Measurements from ENCODE around the gene TARM1. TPM values are rescaled to one million over a fixed set of nuclear protein-coding genes. Genes with fewer than 3 reads are reported as not detected.
"Not testable (repeated sequence)": the region's sequence is repeated elsewhere in the genome, so short reads cannot be mapped to it uniquely, and the experiment has no call there.

The TARM1 gene
- total and polyA plus RNA-seq, 2 donors (not counting 1 experiment from before 2014, with no cell fraction given): not detected

GRCh38 chr19:54036542-54036941 lies 44.6 kb downstream of the TARM1 start:
- H3K9me3 Mint-ChIP-seq (ENCODE audit: insufficient read depth); DNase-seq; H3K27me3 ChIP-seq (replicated peaks in 1 of 4; ENCODE audit: control extremely low read depth in 1 of 4, control insufficient read depth in 3 of 4, insufficient read depth in 4 of 4, low read length in 3 of 4); H3K9ac ChIP-seq (ENCODE audit: low read length); H3K4me2 ChIP-seq (replicated peaks; ENCODE audit: low read depth, low read length, poor library complexity, severe bottlenecking); H3K27me3 Mint-ChIP-seq; H2AFZ ChIP-seq (ENCODE audit: insufficient read depth, low read depth, low read length, poor library complexity, severe bottlenecking); H3K79me2 ChIP-seq (ENCODE audit: control insufficient read depth, insufficient read depth, low read length); H3K27ac ChIP-seq (ENCODE audit: low read length in 2 of 2); H3K4me1 Mint-ChIP-seq; H3K4me3 Mint-ChIP-seq; ATAC-seq (ENCODE audit: low read depth); H3K36me3 ChIP-seq (replicated peaks in 1 of 2; ENCODE audit: control extremely low read depth in 1 of 2, control insufficient read depth in 1 of 2, extremely low read depth in 1 of 2, insufficient read depth in 2 of 2, low read length in 1 of 2); H4K20me1 ChIP-seq (ENCODE audit: control insufficient read depth, insufficient read depth, low read length, poor library complexity, severe bottlenecking); H3K4me3 ChIP-seq (ENCODE audit: control extremely low read depth in 1 of 5, extremely low read depth in 1 of 5, insufficient read depth in 1 of 5, low read depth in 2 of 5, low read length in 4 of 5); H3K27ac Mint-ChIP-seq; POLR2A ChIA-PET; intact Hi-C loops (cut with micrococcal nuclease); H3K4me1 ChIP-seq (ENCODE audit: control insufficient read depth in 2 of 2, insufficient read depth in 2 of 2, low read length in 2 of 2): not testable (repeated sequence)
- CTCF ChIA-PET: interaction anchor here (0.6 to 1.2 kb wide), 2 partner anchors 10 to 473 kb away, joined by 3 to 4 read pairs; no protein-coding TSS in a partner anchor
- peaks cover 0 to 10% (median 0%) of the 10 kb centered on the region in 3 donors for H3K9me3 ChIP-seq (ENCODE audit: control extremely low read depth in 1 of 3, control insufficient read depth in 2 of 3, insufficient read depth in 1 of 3, low read length in 2 of 3)
- WGBS (ENCODE audit: insufficient coverage): 65% methylated on average over 2 of the region's 5 CpGs

DNA sequence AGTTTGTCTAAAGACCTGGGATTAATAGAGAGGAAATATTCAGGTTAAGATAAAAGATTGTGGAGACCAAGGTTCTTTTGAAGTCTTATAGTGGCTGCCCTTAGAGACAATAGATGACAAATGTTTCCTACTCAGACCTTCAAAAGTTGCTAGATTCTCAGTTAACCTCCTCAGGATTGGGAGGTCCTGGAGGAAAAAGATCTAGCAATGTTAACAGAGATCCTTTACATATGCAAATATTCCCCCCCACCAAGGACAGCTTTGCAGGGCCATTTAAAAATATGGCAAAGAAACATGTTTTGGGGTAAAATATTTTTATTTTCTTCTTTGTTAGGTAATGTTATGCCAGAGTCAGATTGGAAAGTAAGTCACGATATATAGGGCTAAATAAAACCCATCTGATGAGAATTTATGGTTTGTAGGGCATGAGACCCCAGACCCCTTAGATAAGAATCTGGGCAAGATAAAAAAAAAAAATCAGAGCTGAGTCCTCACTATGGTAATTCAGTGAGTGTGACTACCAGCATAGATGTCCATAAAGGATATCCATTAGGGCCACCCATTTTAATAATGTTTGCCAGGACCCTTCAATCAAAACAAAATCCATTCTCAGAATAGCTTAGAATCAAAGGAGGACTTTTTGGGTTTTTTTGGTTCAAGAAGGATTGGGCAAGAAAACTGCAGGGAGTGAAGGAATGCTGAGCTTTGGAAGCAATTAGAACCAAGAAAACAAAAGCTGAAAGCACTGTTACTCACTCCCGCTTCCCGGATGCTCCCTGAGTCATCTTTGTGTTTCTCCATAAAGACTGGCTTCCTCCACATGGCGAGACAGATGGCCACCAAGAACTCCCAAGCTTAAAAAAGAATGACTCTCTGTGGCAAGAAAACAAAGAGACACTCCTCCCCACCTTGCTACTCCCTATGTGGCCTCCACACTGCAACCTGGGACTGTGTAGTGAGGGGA lies 45.7 kb downstream of the TARM1 start:
- POLR2A ChIA-PET: no interaction called here
- Histone ChIP-seq H3K9ac (ENCODE audit: low read length) (no peak overlapping the region), H2AFZ (ENCODE audit: insufficient read depth, low read depth, low read length, poor library complexity, severe bottlenecking) (no peak overlapping the region)

More for the DNA sequence above, 45.7 kb downstream of the TARM1 start:
- H3K4me1 Mint-ChIP-seq: no peaks in the 10 kb centered on the region
- no peaks in the 10 kb centered on the region for H3K79me2 ChIP-seq (ENCODE audit: control insufficient read depth, insufficient read depth, low read length)
- H4K20me1 ChIP-seq (ENCODE audit: control insufficient read depth, insufficient read depth, low read length, poor library complexity, severe bottlenecking): no peaks in the 10 kb centered on the region
- no peak overlapping the region for H3K27ac Mint-ChIP-seq
- CTCF ChIA-PET: interaction anchor here (1.0 to 1.2 kb wide), 3 partner anchors 8 to 13 kb away, joined by 3 read pairs; no protein-coding TSS in a partner anchor
- no peak for TF ChIP-seq EZH2 (IDR thresholded peaks at IDR 0.05; ENCODE audit: borderline replicate concordance, insufficient read depth, low read depth, low read length, poor library complexity, severe bottlenecking)
- TF ChIP-seq, protein P1, sequence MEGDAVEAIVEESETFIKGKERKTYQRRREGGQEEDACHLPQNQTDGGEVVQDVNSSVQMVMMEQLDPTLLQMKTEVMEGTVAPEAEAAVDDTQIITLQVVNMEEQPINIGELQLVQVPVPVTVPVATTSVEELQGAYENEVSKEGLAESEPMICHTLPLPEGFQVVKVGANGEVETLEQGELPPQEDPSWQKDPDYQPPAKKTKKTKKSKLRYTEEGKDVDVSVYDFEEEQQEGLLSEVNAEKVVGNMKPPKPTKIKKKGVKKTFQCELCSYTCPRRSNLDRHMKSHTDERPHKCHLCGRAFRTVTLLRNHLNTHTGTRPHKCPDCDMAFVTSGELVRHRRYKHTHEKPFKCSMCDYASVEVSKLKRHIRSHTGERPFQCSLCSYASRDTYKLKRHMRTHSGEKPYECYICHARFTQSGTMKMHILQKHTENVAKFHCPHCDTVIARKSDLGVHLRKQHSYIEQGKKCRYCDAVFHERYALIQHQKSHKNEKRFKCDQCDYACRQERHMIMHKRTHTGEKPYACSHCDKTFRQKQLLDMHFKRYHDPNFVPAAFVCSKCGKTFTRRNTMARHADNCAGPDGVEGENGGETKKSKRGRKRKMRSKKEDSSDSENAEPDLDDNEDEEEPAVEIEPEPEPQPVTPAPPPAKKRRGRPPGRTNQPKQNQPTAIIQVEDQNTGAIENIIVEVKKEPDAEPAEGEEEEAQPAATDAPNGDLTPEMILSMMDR (IDR thresholded peaks at IDR 0.05): no peak
- ATAC-seq (ENCODE audit: low read depth) (no peak), DNase-seq (no peak)
- no peaks in the 10 kb centered on the region for H3K9me3 Mint-ChIP-seq (ENCODE audit: insufficient read depth)
- H3K27me3 ChIP-seq (replicated peaks in 1 of 4; ENCODE audit: control extremely low read depth in 1 of 4, control insufficient read depth in 3 of 4, insufficient read depth in 4 of 4, low read length in 3 of 4): peaks cover 0 to 6% (median 0%) of the 10 kb centered on the region in 4 experiments
- 88% methylated on average over 3 of the region's 4 CpGs for WGBS (ENCODE audit: insufficient coverage)
- no peak overlapping the region for H3K27ac ChIP-seq (ENCODE audit: low read length in 2 of 2)
- peaks cover 0 to 10% (median 0%) of the 10 kb centered on the region in 3 donors for H3K9me3 ChIP-seq (ENCODE audit: control extremely low read depth in 1 of 3, control insufficient read depth in 2 of 3, insufficient read depth in 1 of 3, low read length in 2 of 3)
- intact Hi-C loops (cut with micrococcal nuclease): no loop called here
- H3K4me3 Mint-ChIP-seq: no peak overlapping the region
- H3K27me3 Mint-ChIP-seq: peaks cover 17% of the 10 kb centered on the region
- no peaks in the 10 kb centered on the region for H3K36me3 ChIP-seq (replicated peaks in 1 of 2; ENCODE audit: control extremely low read depth in 1 of 2, control insufficient read depth in 1 of 2, extremely low read depth in 1 of 2, insufficient read depth in 2 of 2, low read length in 1 of 2)
- no peaks in the 10 kb centered on the region for H3K4me1 ChIP-seq (ENCODE audit: control insufficient read depth in 2 of 2, insufficient read depth in 2 of 2, low read length in 2 of 2)
- no peak overlapping the region for H3K4me2 ChIP-seq (replicated peaks; ENCODE audit: low read depth, low read length, poor library complexity, severe bottlenecking)
- no peak overlapping the region for H3K4me3 ChIP-seq (ENCODE audit: control extremely low read depth in 1 of 5, extremely low read depth in 1 of 5, insufficient read depth in 1 of 5, low read depth in 2 of 5, low read length in 4 of 5)
